ENCODE data around the gene ENTPD2.

ENTPD2 gene

GRCh38 chr9:137053944-137054931 is at the start of gene ENTPD2:
TSS of gene ENTPD2 (minus strand) at chr9:137054061. CDS start at chr9:137053997, 64 bp downstream.
- DNase-seq: no peak

GRCh38 chr9:137103206-137103999 is 49.5 kb upstream of the ENTPD2 start:
- DNase-seq: no peak

- DNase-seq: no peak
Observed at GRCh38 chr9:137099231-137099630, 45.4 kb upstream of the ENTPD2 start.

- DNase-seq: no peak
Observed at GRCh38 chr9:137097761-137098462, 44.1 kb upstream of the ENTPD2 start.

- DNase-seq: no peak
Observed at GRCh38 chr9:137096785-137097546, 43.1 kb upstream of the ENTPD2 start.

GRCh38 chr9:137095664-137096517 is 42.0 kb upstream of the ENTPD2 start:
- no peak for DNase-seq

GRCh38 chr9:137089232-137089947 is 35.5 kb upstream of the ENTPD2 start:
- no peak for DNase-seq

GRCh38 chr9:137088121-137088520 is 34.3 kb upstream of the ENTPD2 start:
- DNase-seq: no peak

GRCh38 chr9:137087409-137087925 is 33.6 kb upstream of the ENTPD2 start:
- DNase-seq: no peak

GRCh38 chr9:137086531-137087408 is 32.9 kb upstream of the ENTPD2 start, which contains the start of gene MAN1B1:
TSS of gene MAN1B1 (plus strand) at chr9:137086985. CDS start at chr9:137087000, 15 bp downstream.
- peak; percentile 94 for DNase-seq

GRCh38 chr9:137085920-137086530 is 32.2 kb upstream of the ENTPD2 start:
- DNase-seq: no peak

GRCh38 chr9:137084526-137084925 is 30.7 kb upstream of the ENTPD2 start:
- no peak for DNase-seq

GRCh38 chr9:137083394-137084004 is 29.6 kb upstream of the ENTPD2 start:
- DNase-seq: peak; percentile 86

GRCh38 chr9:137082925-137083290 is 29.0 kb upstream of the ENTPD2 start:
- DNase-seq: no peak

- DNase-seq: no peak
Observed at GRCh38 chr9:137082222-137082924, 28.5 kb upstream of the ENTPD2 start.

GRCh38 chr9:137080260-137081122 is 26.6 kb upstream of the ENTPD2 start:
- no peak for DNase-seq

GRCh38 chr9:137079401-137079787 is 25.5 kb upstream of the ENTPD2 start:
- no peak for DNase-seq

All from GOT3 (cell line).